ENCODE results near the gene LRRC18.

Gene LRRC18

DNA sequence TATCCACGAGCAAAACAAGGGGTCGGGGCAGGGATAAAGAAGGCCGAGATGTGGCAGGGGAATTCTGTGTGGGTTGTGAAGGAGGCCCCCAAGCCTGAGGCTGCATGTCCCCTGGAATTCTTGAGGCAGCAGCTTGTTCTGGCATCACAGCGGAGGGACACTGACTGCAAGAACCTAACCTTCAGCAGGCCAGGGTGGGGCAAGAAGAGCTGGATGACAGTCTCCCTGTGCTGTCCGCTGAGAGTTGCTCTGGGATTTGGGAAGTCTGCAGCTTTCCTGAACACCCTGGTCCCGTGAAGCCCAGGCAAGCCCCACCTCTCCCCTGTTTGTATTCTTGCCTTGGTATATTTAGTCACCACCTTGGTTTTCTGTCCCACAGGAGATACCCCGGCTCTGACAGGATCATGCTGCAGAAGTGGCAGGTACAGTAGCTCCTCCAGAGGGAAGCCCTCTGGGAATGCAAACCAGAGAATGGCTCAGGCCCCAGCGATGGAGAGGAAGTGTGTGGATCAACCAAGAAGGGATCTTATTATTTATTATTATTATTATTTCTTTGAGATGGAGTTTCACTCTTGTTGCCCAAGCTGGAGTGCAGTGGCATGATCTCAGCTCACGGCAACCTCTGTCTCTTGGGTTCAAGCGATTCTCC, 1.9 kb upstream of the LRRC18 start:
- ChIA-PET CTCF (no interaction called here), POLR2A (ENCODE audit: low non-redundant PET) (no interaction called here)
- TF ChIP-seq, protein P1, sequence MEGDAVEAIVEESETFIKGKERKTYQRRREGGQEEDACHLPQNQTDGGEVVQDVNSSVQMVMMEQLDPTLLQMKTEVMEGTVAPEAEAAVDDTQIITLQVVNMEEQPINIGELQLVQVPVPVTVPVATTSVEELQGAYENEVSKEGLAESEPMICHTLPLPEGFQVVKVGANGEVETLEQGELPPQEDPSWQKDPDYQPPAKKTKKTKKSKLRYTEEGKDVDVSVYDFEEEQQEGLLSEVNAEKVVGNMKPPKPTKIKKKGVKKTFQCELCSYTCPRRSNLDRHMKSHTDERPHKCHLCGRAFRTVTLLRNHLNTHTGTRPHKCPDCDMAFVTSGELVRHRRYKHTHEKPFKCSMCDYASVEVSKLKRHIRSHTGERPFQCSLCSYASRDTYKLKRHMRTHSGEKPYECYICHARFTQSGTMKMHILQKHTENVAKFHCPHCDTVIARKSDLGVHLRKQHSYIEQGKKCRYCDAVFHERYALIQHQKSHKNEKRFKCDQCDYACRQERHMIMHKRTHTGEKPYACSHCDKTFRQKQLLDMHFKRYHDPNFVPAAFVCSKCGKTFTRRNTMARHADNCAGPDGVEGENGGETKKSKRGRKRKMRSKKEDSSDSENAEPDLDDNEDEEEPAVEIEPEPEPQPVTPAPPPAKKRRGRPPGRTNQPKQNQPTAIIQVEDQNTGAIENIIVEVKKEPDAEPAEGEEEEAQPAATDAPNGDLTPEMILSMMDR (conservative IDR thresholded peaks at IDR 0.05; ENCODE audit: low read depth), result no peak
- H3K27ac ChIP-seq, result no peak overlapping the region
- no peak for DNase-seq (ENCODE audit: low spot score)

DNA sequence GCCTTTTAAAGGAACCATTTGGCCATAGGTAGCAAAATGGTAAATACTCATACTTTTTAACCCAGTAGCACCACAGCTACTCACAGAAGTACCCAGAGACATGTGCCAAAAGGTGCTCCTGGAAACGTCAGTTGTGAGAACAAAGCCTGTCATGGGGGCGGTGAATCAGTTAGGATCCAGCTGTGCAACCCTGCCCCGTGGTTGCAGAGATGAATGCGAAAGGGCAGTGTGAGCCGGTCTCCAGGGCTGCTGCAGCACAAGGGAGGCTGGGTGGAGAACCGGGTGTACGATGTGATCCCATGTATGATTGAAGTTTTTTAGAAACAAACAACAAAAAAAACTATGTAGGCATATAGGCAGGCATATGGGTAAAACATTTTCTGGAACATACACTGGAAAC, 1.3 kb upstream of the LRRC18 start:
- ChIA-PET POLR2A (ENCODE audit: low non-redundant PET) (no interaction called here), CTCF (no interaction called here)
- no peak for DNase-seq (ENCODE audit: low spot score)
- no peak overlapping the region for H3K27ac ChIP-seq
- TF ChIP-seq, protein P1 (conservative IDR thresholded peaks at IDR 0.05; ENCODE audit: low read depth), result no peak

DNA sequence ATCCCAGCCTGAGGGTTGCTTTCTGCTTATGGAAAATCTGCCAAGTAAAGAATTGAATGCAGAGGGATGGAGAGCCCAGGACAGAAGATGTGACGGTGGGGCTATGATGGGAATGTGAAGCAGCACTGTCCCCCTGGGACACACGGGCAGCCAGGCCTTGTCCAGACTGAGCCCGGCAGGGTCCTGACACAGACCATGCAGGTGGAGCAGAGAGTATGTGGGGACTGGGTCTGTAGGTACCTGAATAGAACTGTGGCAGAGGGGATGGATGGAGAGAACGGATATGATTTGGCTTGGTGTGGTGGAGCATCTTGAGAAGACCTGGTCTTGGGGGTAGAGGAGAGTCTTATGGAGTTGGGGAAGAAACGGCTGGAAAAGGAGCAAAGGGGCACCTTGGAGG, 732 bp upstream of the LRRC18 start:
- no peak for DNase-seq (ENCODE audit: low spot score)
- H3K27ac ChIP-seq, result no peak overlapping the region
- CTCF ChIA-PET, result no interaction called here
- TF ChIP-seq, protein P1 (conservative IDR thresholded peaks at IDR 0.05; ENCODE audit: low read depth), result no peak
- POLR2A ChIA-PET (ENCODE audit: low non-redundant PET), result no interaction called here

DNA sequence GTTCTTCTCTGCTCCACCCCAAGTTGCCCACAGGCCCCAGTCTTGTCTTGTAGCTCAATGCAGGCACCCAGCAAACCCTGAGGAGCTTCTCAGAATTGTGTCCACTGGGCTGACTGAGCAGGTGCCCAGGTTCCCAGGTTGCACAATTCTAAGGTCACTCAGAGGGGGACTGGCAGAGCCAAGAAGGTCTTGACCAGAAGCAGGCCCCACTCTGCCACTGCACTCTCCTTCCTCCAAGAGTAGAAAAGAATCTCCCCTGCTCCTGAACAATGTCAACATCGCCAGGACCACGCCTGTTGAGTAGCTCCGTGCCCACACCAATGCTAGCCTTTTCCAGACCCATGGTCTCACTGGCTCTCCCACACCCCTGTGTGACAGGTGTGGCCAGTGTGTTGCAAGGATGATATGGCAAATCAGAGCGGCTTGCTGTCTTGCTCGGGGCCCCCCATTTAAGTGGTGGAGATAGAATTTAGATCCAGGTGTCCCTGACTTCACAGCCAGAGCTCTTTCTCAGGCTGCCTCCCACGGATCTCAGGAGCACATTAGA, 577 bp downstream of the LRRC18 start:
- ChIA-PET POLR2A (ENCODE audit: low non-redundant PET) (no interaction called here), CTCF (interaction anchor here (0.6 kb wide), 1 partner anchor 24 kb away, joined by 3 read pairs; no protein-coding TSS in a partner anchor)
- no peak overlapping the region for H3K27ac ChIP-seq
- TF ChIP-seq, protein P1 (conservative IDR thresholded peaks at IDR 0.05; ENCODE audit: low read depth), result no peak
- DNase-seq (ENCODE audit: low spot score), result no peak

DNA sequence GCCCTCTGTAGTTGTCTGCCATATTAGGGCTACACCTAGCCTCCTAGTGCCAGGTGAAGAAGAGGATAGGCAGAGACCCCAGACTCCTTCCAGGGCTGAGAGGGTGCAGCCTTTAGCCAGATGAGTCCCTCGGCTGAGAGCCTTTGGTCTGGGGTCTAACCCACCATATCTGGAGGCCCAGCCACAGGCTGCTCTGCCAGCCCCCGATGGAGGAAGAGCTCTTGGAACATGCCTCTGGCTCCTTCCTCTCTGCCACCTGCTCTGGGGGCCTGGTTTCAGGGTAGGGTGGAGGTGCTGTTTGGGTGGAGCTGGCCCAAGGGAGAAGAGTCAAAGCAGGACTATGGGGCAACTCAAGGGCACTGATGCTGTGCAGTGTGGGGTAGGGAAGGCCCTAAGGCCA, 1.4 kb downstream of the LRRC18 start:
- CTCF ChIA-PET, result interaction anchor here (0.6 to 0.7 kb wide), 2 partner anchors 24 to 457 kb away, joined by 3 read pairs; no protein-coding TSS in a partner anchor
- POLR2A ChIA-PET (ENCODE audit: low non-redundant PET), result no interaction called here
- no peak overlapping the region for H3K27ac ChIP-seq
- TF ChIP-seq, protein P1 (conservative IDR thresholded peaks at IDR 0.05; ENCODE audit: low read depth), result no peak
- no peak for DNase-seq (ENCODE audit: low spot score)

DNA sequence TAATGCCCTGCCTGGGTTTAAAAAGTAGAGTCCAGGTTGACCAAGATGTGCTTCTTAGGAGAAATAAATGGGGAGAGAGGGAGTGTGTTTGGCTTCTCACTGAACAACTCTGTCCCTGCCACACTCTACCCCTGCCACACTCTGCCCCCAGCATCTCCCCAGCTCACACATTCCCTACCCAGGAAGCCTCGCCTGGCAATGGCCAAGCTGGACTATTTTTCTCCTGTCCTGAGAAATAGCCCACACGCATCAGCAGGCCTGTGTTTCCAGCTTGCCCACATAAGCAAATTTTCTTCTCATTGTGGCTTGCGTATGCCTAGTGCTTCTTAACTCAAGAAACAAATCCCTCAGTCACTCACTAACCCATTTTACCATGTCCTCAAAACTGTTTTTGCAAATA, 1.8 kb downstream of the LRRC18 start:
- ChIA-PET POLR2A (ENCODE audit: low non-redundant PET) (no interaction called here), CTCF (interaction anchor here (0.7 kb wide), 1 partner anchor 457 kb away, joined by 3 read pairs; no protein-coding TSS in a partner anchor)
- no peak overlapping the region for H3K27ac ChIP-seq
- TF ChIP-seq, protein P1 (conservative IDR thresholded peaks at IDR 0.05; ENCODE audit: low read depth), result no peak
- DNase-seq (ENCODE audit: low spot score), result no peak
